ENCODE data around the gene CLCNKA.

Gene CLCNKA

DNA sequence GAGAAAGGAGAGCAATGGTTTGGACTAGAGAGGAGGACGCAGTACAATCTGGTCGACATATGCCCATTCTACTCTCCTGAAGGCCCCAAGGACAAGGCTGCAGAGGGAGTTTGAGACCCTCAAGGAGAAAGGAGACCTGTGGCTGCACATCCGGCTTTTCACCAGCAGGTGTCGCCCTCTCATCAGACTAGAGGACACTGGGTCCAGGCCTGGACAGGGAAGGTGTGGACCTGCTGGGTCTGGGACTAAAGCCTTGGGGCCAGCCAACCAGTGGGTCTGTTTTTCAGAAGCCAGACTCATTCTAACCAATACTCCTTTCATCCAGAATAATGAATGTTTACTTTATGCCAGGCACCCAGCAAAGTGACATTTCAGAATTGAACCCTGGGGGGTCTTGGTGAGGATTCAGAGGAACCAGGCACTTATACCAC, 12.8 kb upstream of the CLCNKA start:
- Histone ChIP-seq H3K79me2 (ENCODE audit: insufficient read depth, low read length) (no peaks in the 10 kb centered on the region), H3K4me3 (ENCODE audit: low read depth in 1 of 2, low read length in 2 of 2) (no peak overlapping the region), H3K9ac (ENCODE audit: low read depth, low read length) (no peak overlapping the region), H2AFZ (ENCODE audit: low read depth, low read length) (no peak overlapping the region), H3K4me2 (ENCODE audit: insufficient read depth, low read length) (no peak overlapping the region), H3K27me3 (ENCODE audit: insufficient read depth, low read length, poor library complexity) (no peaks in the 10 kb centered on the region), H3K36me3 (ENCODE audit: insufficient read depth, low read length) (no peaks in the 10 kb centered on the region), H4K20me1 (ENCODE audit: insufficient read depth, low read length) (0 out of 2 replicates have a peak, but pooled peaks cover 3% of the 10 kb centered on the region), H3K27ac (ENCODE audit: low read length) (no peak overlapping the region), H3K4me1 (ENCODE audit: insufficient read depth, low read length) (no peaks in the 10 kb centered on the region), H3K9me3 (ENCODE audit: insufficient read depth, low read length, severe bottlenecking) (no peaks in the 10 kb centered on the region)
- no peak for TF ChIP-seq EZH2 (IDR thresholded peaks at IDR 0.05; ENCODE audit: borderline replicate concordance, low read depth, low read length, severe bottlenecking)
- TF ChIP-seq, protein P1, sequence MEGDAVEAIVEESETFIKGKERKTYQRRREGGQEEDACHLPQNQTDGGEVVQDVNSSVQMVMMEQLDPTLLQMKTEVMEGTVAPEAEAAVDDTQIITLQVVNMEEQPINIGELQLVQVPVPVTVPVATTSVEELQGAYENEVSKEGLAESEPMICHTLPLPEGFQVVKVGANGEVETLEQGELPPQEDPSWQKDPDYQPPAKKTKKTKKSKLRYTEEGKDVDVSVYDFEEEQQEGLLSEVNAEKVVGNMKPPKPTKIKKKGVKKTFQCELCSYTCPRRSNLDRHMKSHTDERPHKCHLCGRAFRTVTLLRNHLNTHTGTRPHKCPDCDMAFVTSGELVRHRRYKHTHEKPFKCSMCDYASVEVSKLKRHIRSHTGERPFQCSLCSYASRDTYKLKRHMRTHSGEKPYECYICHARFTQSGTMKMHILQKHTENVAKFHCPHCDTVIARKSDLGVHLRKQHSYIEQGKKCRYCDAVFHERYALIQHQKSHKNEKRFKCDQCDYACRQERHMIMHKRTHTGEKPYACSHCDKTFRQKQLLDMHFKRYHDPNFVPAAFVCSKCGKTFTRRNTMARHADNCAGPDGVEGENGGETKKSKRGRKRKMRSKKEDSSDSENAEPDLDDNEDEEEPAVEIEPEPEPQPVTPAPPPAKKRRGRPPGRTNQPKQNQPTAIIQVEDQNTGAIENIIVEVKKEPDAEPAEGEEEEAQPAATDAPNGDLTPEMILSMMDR (IDR thresholded peaks at IDR 0.05; ENCODE audit: borderline replicate concordance, extremely low read depth, low read length, poor library complexity, severe bottlenecking): peak; percentile 99
- DNase-seq: peak; percentile 70
- peak; percentile 86 for ATAC-seq (ENCODE audit: insufficient read depth, low read depth)

DNA sequence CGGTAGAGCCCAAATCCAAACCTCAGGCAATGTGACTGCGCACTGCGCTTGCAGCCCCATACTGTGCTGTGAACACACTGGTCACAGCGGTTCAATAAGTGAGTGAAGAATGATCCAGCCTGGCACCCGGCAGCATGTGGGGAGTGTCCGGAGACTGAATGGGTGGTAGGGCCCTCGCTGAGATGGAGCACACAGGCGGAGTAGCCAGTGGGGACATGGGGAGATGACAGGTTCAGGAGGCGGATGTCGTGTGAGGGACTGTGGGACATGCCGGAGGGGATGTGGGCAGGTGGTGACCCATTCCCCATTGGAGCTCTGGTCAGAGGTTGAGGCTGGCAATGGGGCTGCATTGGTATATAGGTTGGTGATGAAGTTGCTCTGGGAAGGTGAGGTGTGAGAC, 12.2 kb upstream of the CLCNKA start:
- no peak overlapping the region for H3K9ac ChIP-seq (ENCODE audit: low read depth, low read length)
- ATAC-seq (ENCODE audit: insufficient read depth, low read depth): no peak
- H3K27me3 ChIP-seq (ENCODE audit: insufficient read depth, low read length, poor library complexity): no peaks in the 10 kb centered on the region
- H3K36me3 ChIP-seq (ENCODE audit: insufficient read depth, low read length): no peaks in the 10 kb centered on the region
- no peak overlapping the region for H3K4me3 ChIP-seq (ENCODE audit: low read depth in 1 of 2, low read length in 2 of 2)
- no peaks in the 10 kb centered on the region for H3K9me3 ChIP-seq (ENCODE audit: insufficient read depth, low read length, severe bottlenecking)
- no peak overlapping the region for H2AFZ ChIP-seq (ENCODE audit: low read depth, low read length)
- no peaks in the 10 kb centered on the region for H3K79me2 ChIP-seq (ENCODE audit: insufficient read depth, low read length)
- H3K4me1 ChIP-seq (ENCODE audit: insufficient read depth, low read length): no peaks in the 10 kb centered on the region
- 0 out of 2 replicates have a peak, but pooled peaks cover 3% of the 10 kb centered on the region for H4K20me1 ChIP-seq (ENCODE audit: insufficient read depth, low read length)
- H3K27ac ChIP-seq (ENCODE audit: low read length): no peak overlapping the region
- no peak overlapping the region for H3K4me2 ChIP-seq (ENCODE audit: insufficient read depth, low read length)
- no peak for DNase-seq
- TF ChIP-seq EZH2 (IDR thresholded peaks at IDR 0.05; ENCODE audit: borderline replicate concordance, low read depth, low read length, severe bottlenecking): no peak
- TF ChIP-seq, protein P1 (IDR thresholded peaks at IDR 0.05; ENCODE audit: borderline replicate concordance, extremely low read depth, low read length, poor library complexity, severe bottlenecking): no peak

DNA sequence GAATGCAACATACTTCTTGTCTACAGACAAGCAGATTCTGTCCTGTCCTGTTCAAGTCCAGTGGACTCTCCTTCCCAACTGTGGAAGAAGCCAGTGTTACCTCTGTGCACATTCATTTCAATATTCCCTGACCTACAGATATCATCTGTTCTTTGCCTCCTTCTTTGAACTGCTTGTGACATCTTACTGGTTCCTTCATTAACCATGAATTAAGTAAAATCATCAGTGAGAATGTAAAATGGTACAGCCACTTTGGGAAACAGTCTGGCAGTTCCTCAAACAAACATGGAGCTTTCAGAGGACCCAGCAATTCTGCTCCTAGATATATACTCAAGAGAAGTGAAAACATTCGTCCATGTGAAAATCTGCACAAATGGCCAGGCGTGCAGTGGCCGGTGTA, 11.0 kb upstream of the CLCNKA start:
- Histone ChIP-seq H3K27ac (ENCODE audit: low read length) (no peak overlapping the region), H3K79me2 (ENCODE audit: insufficient read depth, low read length) (no peaks in the 10 kb centered on the region), H3K4me2 (ENCODE audit: insufficient read depth, low read length) (no peak overlapping the region), H3K27me3 (ENCODE audit: insufficient read depth, low read length, poor library complexity) (no peaks in the 10 kb centered on the region), H3K4me3 (ENCODE audit: low read depth in 1 of 2, low read length in 2 of 2) (no peak overlapping the region), H3K9me3 (ENCODE audit: insufficient read depth, low read length, severe bottlenecking) (no peaks in the 10 kb centered on the region), H3K9ac (ENCODE audit: low read depth, low read length) (no peak overlapping the region), H4K20me1 (ENCODE audit: insufficient read depth, low read length) (0 out of 2 replicates have a peak, but pooled peaks cover 3% of the 10 kb centered on the region), H2AFZ (ENCODE audit: low read depth, low read length) (no peak overlapping the region), H3K36me3 (ENCODE audit: insufficient read depth, low read length) (no peaks in the 10 kb centered on the region), H3K4me1 (ENCODE audit: insufficient read depth, low read length) (no peaks in the 10 kb centered on the region)
- TF ChIP-seq, protein P1 (IDR thresholded peaks at IDR 0.05; ENCODE audit: borderline replicate concordance, extremely low read depth, low read length, poor library complexity, severe bottlenecking): no peak
- no peak for TF ChIP-seq EZH2 (IDR thresholded peaks at IDR 0.05; ENCODE audit: borderline replicate concordance, low read depth, low read length, severe bottlenecking)
- ATAC-seq (ENCODE audit: insufficient read depth, low read depth): no peak
- no peak for DNase-seq
